ENCODE measurements around the gene PLA2G4E.

The PLA2G4E gene

GRCh38 chr15:42050484-42051255, 29.8 kb upstream of the PLA2G4E start:
- DNase-seq = no peak

- no peak for DNase-seq
Observed at GRCh38 chr15:42048821-42049200, 28.0 kb upstream of the PLA2G4E start.

- no peak for DNase-seq
Observed at GRCh38 chr15:42048080-42048820, 27.4 kb upstream of the PLA2G4E start.

GRCh38 chr15:42046597-42046996, 25.8 kb upstream of the PLA2G4E start:
- peak; percentile 11 for DNase-seq

GRCh38 chr15:42045211-42045615, 24.4 kb upstream of the PLA2G4E start:
- no peak for DNase-seq

GRCh38 chr15:42042602-42043400, 22.0 kb upstream of the PLA2G4E start:
- no peak for DNase-seq

GRCh38 chr15:42038401-42038800, 17.6 kb upstream of the PLA2G4E start:
- no peak for DNase-seq

GRCh38 chr15:42037656-42038055, 16.8 kb upstream of the PLA2G4E start:
- DNase-seq = peak; percentile 67

- no peak for DNase-seq
Observed at GRCh38 chr15:42036966-42037365, 16.1 kb upstream of the PLA2G4E start.

GRCh38 chr15:42036112-42036905, 15.5 kb upstream of the PLA2G4E start:
- no peak for DNase-seq

- no peak for DNase-seq
Observed at GRCh38 chr15:42035435-42035761, 14.6 kb upstream of the PLA2G4E start.

- no peak for DNase-seq
Observed at GRCh38 chr15:42034628-42035434, 14.0 kb upstream of the PLA2G4E start.

- no peak for DNase-seq
Observed at GRCh38 chr15:42033214-42033873, 12.5 kb upstream of the PLA2G4E start.

- no peak for DNase-seq
Observed at GRCh38 chr15:42032376-42033213, 11.8 kb upstream of the PLA2G4E start.

GRCh38 chr15:42031198-42031915, 10.5 kb upstream of the PLA2G4E start:
- DNase-seq = no peak

GRCh38 chr15:42027521-42027920, 6.7 kb upstream of the PLA2G4E start:
- no peak for DNase-seq

GRCh38 chr15:42024303-42024702, 3.5 kb upstream of the PLA2G4E start:
- DNase-seq = no peak

GRCh38 chr15:42021593-42021992, 751 bp upstream of the PLA2G4E start:
- no peak for DNase-seq

GRCh38 chr15:42018306-42019224, 2.3 kb downstream of the PLA2G4E start:
- DNase-seq = no peak

Data from NCI-H774 (cell line).